T1000 (cell line): ENCODE results near the gene TIMP2.
A peak's percentile ranks its signal among the peaks of the same experiment; 100 is the strongest.
"Not testable (repeated sequence)": the region's sequence is repeated elsewhere in the genome, so short reads cannot be mapped to it uniquely, and the experiment has no call there.

Experiments
- DNase-seq: peaks from one replicate; lab custom pipeline; 2025; ENCODE audit warnings: mixed read lengths; lab: John Stamatoyannopoulos, UW

The TIMP2 gene

GRCh38 chr17:78925234-78925633, at the start of gene TIMP2:
TIMP2 (minus strand) TSS chr17:78925387; CDS start chr17:78925088, 299 bp downstream.
- peak; percentile 77 for DNase-seq

GRCh38 chr17:78973792-78974520, 48.8 kb upstream of the TIMP2 start:
- DNase-seq, result no peak

GRCh38 chr17:78973196-78973595, 48.0 kb upstream of the TIMP2 start:
- no peak for DNase-seq

GRCh38 chr17:78972507-78973105, 47.4 kb upstream of the TIMP2 start:
- no peak for DNase-seq

- DNase-seq, result no peak
Measured at GRCh38 chr17:78971756-78972506, 46.7 kb upstream of the TIMP2 start.

GRCh38 chr17:78970834-78971755, 45.9 kb upstream of the TIMP2 start:
- peak; percentile 55 for DNase-seq

GRCh38 chr17:78969865-78970264, 44.7 kb upstream of the TIMP2 start:
- no peak for DNase-seq

GRCh38 chr17:78967782-78968362, 42.7 kb upstream of the TIMP2 start:
- no peak for DNase-seq

- no peak for DNase-seq
Measured at GRCh38 chr17:78966910-78967600, 41.9 kb upstream of the TIMP2 start.

- no peak for DNase-seq
Measured at GRCh38 chr17:78966123-78966813, 41.1 kb upstream of the TIMP2 start.

GRCh38 chr17:78965491-78965924, 40.3 kb upstream of the TIMP2 start:
- DNase-seq, result no peak

- no peak for DNase-seq
Measured at GRCh38 chr17:78963378-78963777, 38.2 kb upstream of the TIMP2 start.

- DNase-seq, result not testable (repeated sequence)
Measured at GRCh38 chr17:78962984-78963348, 37.8 kb upstream of the TIMP2 start.

GRCh38 chr17:78962345-78962983, 37.3 kb upstream of the TIMP2 start:
- peak; percentile 65 for DNase-seq

- DNase-seq, result no peak
Measured at GRCh38 chr17:78961571-78961970, 36.4 kb upstream of the TIMP2 start.

- no peak for DNase-seq
Measured at GRCh38 chr17:78960928-78961327, 35.7 kb upstream of the TIMP2 start.

- DNase-seq, result no peak
Measured at GRCh38 chr17:78959803-78960202, 34.6 kb upstream of the TIMP2 start.

GRCh38 chr17:78958641-78959127, 33.5 kb upstream of the TIMP2 start:
- no peak for DNase-seq

GRCh38 chr17:78957128-78957527, 31.9 kb upstream of the TIMP2 start:
- peak; percentile 36 for DNase-seq

GRCh38 chr17:78956254-78956653, 31.1 kb upstream of the TIMP2 start:
- no peak for DNase-seq
